H9 (cell line): ENCODE results near the gene IGSF5. TPM values are rescaled to one million over a fixed set of nuclear protein-coding genes. Genes with fewer than 3 reads are reported as not detected.

ENCODE experiments used
- DNase-seq: peaks from one replicate; pipeline ENCODE4 v3.0.0-alpha.2; 2017
- H2AFZ ChIP-seq: one replicate; pipeline ENCODE4 v1.6.1; 2013; ENCODE audit warnings: mild to moderate bottlenecking, low read length, control low read depth, moderate library complexity
- H2AK5ac ChIP-seq: 2 replicates; pipeline ENCODE4 v1.6.1; 2013; ENCODE audit warnings: low read length, control low read depth, mixed read lengths; ENCODE audit not compliant: insufficient read length
- H2BK120ac ChIP-seq: one replicate; pipeline ENCODE4 v1.6.1; 2013; ENCODE audit warnings: low read depth, mild to moderate bottlenecking, low read length, control low read depth, inconsistent platforms; ENCODE audit not compliant: poor library complexity, severe bottlenecking
- H2BK12ac ChIP-seq: 2 replicates; pipeline ENCODE4 v1.6.1; 2013; ENCODE audit warnings: low read length, control low read depth, mixed read lengths, low read depth; ENCODE audit not compliant: insufficient read length
- H2BK15ac ChIP-seq: 2 replicates; pipeline ENCODE4 v1.6.1; 2013; ENCODE audit warnings: low read depth, low read length, control low read depth
- H2BK20ac ChIP-seq: one replicate; pipeline ENCODE4 v1.6.1; 2013; ENCODE audit warnings: low read depth, mild to moderate bottlenecking, low read length, control low read depth, inconsistent platforms; ENCODE audit not compliant: poor library complexity, severe bottlenecking
- H2BK5ac ChIP-seq: 2 replicates; pipeline ENCODE4 v1.6.1; 2013; ENCODE audit warnings: low read length, control low read depth, mixed read lengths; ENCODE audit not compliant: insufficient read length
- H3K14ac ChIP-seq: 2 replicates; pipeline ENCODE4 v1.6.1; 2013; ENCODE audit warnings: low read length, control low read depth; ENCODE audit not compliant: insufficient read depth
- H3K18ac ChIP-seq: 2 replicates; pipeline ENCODE4 v1.6.1; 2013; ENCODE audit warnings: low read depth, mild to moderate bottlenecking, mixed read lengths, low read length, control low read depth; ENCODE audit not compliant: insufficient read length
- H3K23ac ChIP-seq: 2 replicates; pipeline ENCODE4 v1.6.1; 2013; ENCODE audit warnings: low read length, control low read depth, mixed read lengths, low read depth; ENCODE audit not compliant: insufficient read length
- H3K23me2 ChIP-seq: 2 replicates; pipeline ENCODE4 v1.6.1; 2013; ENCODE audit warnings: low read depth, mild to moderate bottlenecking, mixed read lengths, low read length, control low read depth; ENCODE audit not compliant: insufficient read length, poor library complexity, severe bottlenecking
- H3K27ac ChIP-seq: 2 replicates; pipeline ENCODE4 v1.5.1; 2013; ENCODE audit warnings: low read length, control low read depth, mixed read lengths, low read depth; ENCODE audit not compliant: insufficient read length
- H3K27me3 ChIP-seq: 2 replicates; pipeline ENCODE4 v1.6.1; 2013; ENCODE audit warnings: low read length, control low read depth, inconsistent platforms; ENCODE audit not compliant: insufficient read depth
- H3K4ac ChIP-seq: 2 replicates; pipeline ENCODE4 v1.6.1; 2013; ENCODE audit warnings: low read depth, mild to moderate bottlenecking, control low read depth, inconsistent platforms, low read length, moderate library complexity
- H3K4me1 ChIP-seq: 2 replicates; pipeline ENCODE4 v1.6.1; 2013; ENCODE audit warnings: low read length, control low read depth, inconsistent platforms; ENCODE audit not compliant: insufficient read depth
- H3K4me2 ChIP-seq: 2 replicates; pipeline ENCODE4 v1.6.1; 2013; ENCODE audit warnings: low read length, control low read depth, mixed read lengths; ENCODE audit not compliant: insufficient read length, insufficient read depth
- H3K56ac ChIP-seq: 2 replicates; pipeline ENCODE4 v1.6.1; 2013; ENCODE audit warnings: low read depth, mild to moderate bottlenecking, mixed read lengths, low read length, control low read depth; ENCODE audit not compliant: insufficient read length
- H3K79me1 ChIP-seq: 2 replicates; pipeline ENCODE4 v1.6.1; 2013; ENCODE audit warnings: low read depth, mild to moderate bottlenecking, moderate library complexity, low read length, control low read depth, inconsistent platforms; ENCODE audit not compliant: insufficient read depth, poor library complexity, severe bottlenecking
- H3K79me2 ChIP-seq: 2 replicates; pipeline ENCODE4 v1.6.1; 2013; ENCODE audit warnings: low read length, control low read depth, inconsistent platforms; ENCODE audit not compliant: insufficient read depth
- H3K9ac ChIP-seq: 2 replicates; pipeline ENCODE4 v1.6.1; 2013; ENCODE audit warnings: low read length, control low read depth, mixed read lengths; ENCODE audit not compliant: insufficient read length; ENCODE audit errors: extremely low read depth
- H3K9me3 ChIP-seq: one replicate; pipeline ENCODE4 v1.6.1; 2013; ENCODE audit warnings: low read depth, low read length, inconsistent platforms; ENCODE audit not compliant: control insufficient read depth
- H3T11ph ChIP-seq: one replicate; pipeline ENCODE4 v1.6.1; 2013; ENCODE audit warnings: mild to moderate bottlenecking, low read length, control low read depth, inconsistent platforms
- H4K20me1 ChIP-seq: one replicate; pipeline ENCODE4 v1.6.1; 2013; ENCODE audit not compliant: control insufficient read depth, insufficient read length, insufficient read depth
- H4K5ac ChIP-seq: 2 replicates; pipeline ENCODE4 v1.6.1; 2013; ENCODE audit warnings: low read depth, mild to moderate bottlenecking, mixed read lengths, low read length, control low read depth; ENCODE audit not compliant: insufficient read length
- H4K8ac ChIP-seq: replicated peaks from 2 replicates; pipeline ENCODE4 v1.6.1; 2013; ENCODE audit warnings: low read length, control low read depth, mixed read lengths, low read depth; ENCODE audit not compliant: insufficient read length
- H4K91ac ChIP-seq: 2 replicates; pipeline ENCODE4 v1.6.1; 2013; ENCODE audit warnings: low read depth, mild to moderate bottlenecking, moderate library complexity, mixed read lengths, low read length, control low read depth; ENCODE audit not compliant: insufficient read length
- H3K27ac Mint-ChIP-seq, 3 experiments: 2 replicates in 2 of 3; 3 replicates in 1 of 3; pipeline ENCODE4 v1.8.0; 2020 to 2021; ENCODE audit warnings: mixed read lengths in 3 of 3, mild to moderate bottlenecking in 1 of 3, moderate library complexity in 1 of 3
- H3K27me3 Mint-ChIP-seq: 2 replicates; pipeline ENCODE4 v1.8.0; 2021; ENCODE audit warnings: low read depth, mild to moderate bottlenecking, moderate library complexity, mixed read lengths
- H3K36me3 Mint-ChIP-seq, 3 experiments: 2 replicates in 2 of 3; 3 replicates in 1 of 3; pipeline ENCODE4 v1.8.0; 2020 to 2021; ENCODE audit warnings: low read depth in 3 of 3, mixed read lengths in 3 of 3; ENCODE audit not compliant: insufficient read depth in 1 of 3
- H3K4me1 Mint-ChIP-seq, 2 experiments: 2 replicates each; pipeline ENCODE4 v1.8.0; 2020; ENCODE audit warnings: mixed read lengths in 2 of 2
- H3K4me3 Mint-ChIP-seq, 2 experiments: 2 replicates in 1 of 2; 3 replicates in 1 of 2; pipeline ENCODE4 v1.8.0; 2020 to 2021; ENCODE audit warnings: mild to moderate bottlenecking in 2 of 2, mixed read lengths in 2 of 2, moderate library complexity in 1 of 2
- H3K9me3 Mint-ChIP-seq, 2 experiments: 2 replicates in 1 of 2; 3 replicates in 1 of 2; pipeline ENCODE4 v1.8.0; 2020; ENCODE audit warnings: mild to moderate bottlenecking in 2 of 2, mixed read lengths in 2 of 2, moderate library complexity in 1 of 2
- CTCF ChIP-seq: fragments of 200-600 bp; sonication (generic); conservative IDR thresholded peaks from 3 replicates; pipeline ENCODE4 v1.8.0; 2021; ENCODE audit warnings: antibody characterized with exemption, mild to moderate bottlenecking
- WGBS: extraction: QIAGEN DNeasy Blood & Tissue Kit; methylation state at CpG from one replicate; pipeline ENCODE4 v1.1.7; 2013; ENCODE audit warnings: missing lambda C conversion rate, low lambda C conversion rate, mixed read lengths; ENCODE audit not compliant: insufficient read length; ENCODE audit errors: extremely low coverage; 5-methylcytosine and 5-hydroxymethylcytosine counted together
- total RNA-seq: library from RNA; stranded (reverse); gene quantifications from 2 replicates; pipeline ENCODE4 v1.2.1, GENCODE V29; 2021

Gene IGSF5
- total RNA-seq, 1 experiment from 2014 or later = 2.1 TPM

- H3K79me2 ChIP-seq = no peaks in the 10 kb centered on the region
- no peak overlapping the region for H2BK15ac ChIP-seq
- H3K14ac ChIP-seq = no peak overlapping the region
- no peak overlapping the region for H3K27ac ChIP-seq
- no peaks in the 10 kb centered on the region for H3K79me1 ChIP-seq
- no peak overlapping the region for H2AK5ac ChIP-seq
- no peaks in the 10 kb centered on the region for H3K27me3 ChIP-seq
- H3K4ac ChIP-seq = no peak overlapping the region
- no peaks in the 10 kb centered on the region for H3K9me3 ChIP-seq
- H3K4me2 ChIP-seq = no peak overlapping the region
- no peaks in the 10 kb centered on the region for H3K4me1 ChIP-seq
- no peak overlapping the region for H3K56ac ChIP-seq
- no peak overlapping the region for H3K23ac ChIP-seq
- no peak overlapping the region for H2BK5ac ChIP-seq
- H4K91ac ChIP-seq = no peak overlapping the region
- H3T11ph ChIP-seq = no peak overlapping the region
- Mint-ChIP-seq H3K27ac (no peak overlapping the region; a peak in 1 of 7 replicates), H3K4me3 (no peak overlapping the region), H3K27me3 (no peaks in the 10 kb centered on the region; the same call in 1 of the 2 replicates), H3K4me1 (peaks cover 10 to 11% of the 10 kb centered on the region in 2 experiments; a peak in 1 of 4 replicates), H3K36me3 (peaks cover 0 to 3% (median 0%) of the 10 kb centered on the region in 3 experiments; a peak in 3 of 7 replicates), H3K9me3 (peaks cover 0 to 6% of the 10 kb centered on the region in 2 experiments; a peak in 2 of 5 replicates)
- DNase-seq = no peak
- H4K8ac ChIP-seq = no peak overlapping the region
- no peak overlapping the region for H2AFZ ChIP-seq
- no peaks in the 10 kb centered on the region for H4K20me1 ChIP-seq
- no peak overlapping the region for H2BK120ac ChIP-seq
- H2BK12ac ChIP-seq = no peak overlapping the region
- no CpG with 5 or more reads among the region's 15 CpGs for WGBS
- H4K5ac ChIP-seq = no peak overlapping the region
- no peaks in the 10 kb centered on the region for H3K23me2 ChIP-seq
- TF ChIP-seq CTCF = no peak
- H3K18ac ChIP-seq = no peak overlapping the region
- no peak overlapping the region for H3K9ac ChIP-seq
- H2BK20ac ChIP-seq = no peak overlapping the region
Measured at GRCh38 chr21:39737376-39738000, 7.5 kb upstream of the IGSF5 start.
